Activated CD4-positive, alpha-beta T cell treated with anti-CD3 and anti-CD28 coated beads, Interleukin-2, amount 50 U/mL, for 48 hours (primary cell): ENCODE measurements around the gene XPO5.
"Not testable (repeated sequence)": the region's sequence is repeated elsewhere in the genome, so short reads cannot be mapped to it uniquely, and the experiment has no call there.

Experiments used
- DNase-seq, 2 experiments: peaks; one replicate each; pipeline ENCODE4 v3.0.0-alpha.2; 2020

XPO5 gene

DNA sequence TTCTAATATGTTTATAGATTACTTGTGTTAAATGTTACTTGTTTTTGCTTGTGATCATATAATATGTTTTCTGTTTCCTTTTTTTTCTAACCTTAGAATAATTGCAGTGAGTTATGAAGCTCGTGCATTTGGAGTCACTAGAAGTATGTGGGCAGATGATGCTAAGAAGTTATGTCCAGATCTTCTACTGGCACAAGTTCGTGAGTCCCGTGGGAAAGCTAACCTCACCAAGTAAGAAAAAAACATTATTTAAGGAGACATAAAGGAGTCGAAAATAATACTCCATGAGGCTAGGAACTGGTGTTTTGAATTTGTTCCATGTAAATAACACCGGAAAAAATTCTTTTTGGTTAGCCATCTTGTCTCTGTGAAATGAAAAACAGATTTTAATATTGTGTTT lies 7.1 kb upstream of the XPO5 start:
- DNase-seq: no peak

DNA sequence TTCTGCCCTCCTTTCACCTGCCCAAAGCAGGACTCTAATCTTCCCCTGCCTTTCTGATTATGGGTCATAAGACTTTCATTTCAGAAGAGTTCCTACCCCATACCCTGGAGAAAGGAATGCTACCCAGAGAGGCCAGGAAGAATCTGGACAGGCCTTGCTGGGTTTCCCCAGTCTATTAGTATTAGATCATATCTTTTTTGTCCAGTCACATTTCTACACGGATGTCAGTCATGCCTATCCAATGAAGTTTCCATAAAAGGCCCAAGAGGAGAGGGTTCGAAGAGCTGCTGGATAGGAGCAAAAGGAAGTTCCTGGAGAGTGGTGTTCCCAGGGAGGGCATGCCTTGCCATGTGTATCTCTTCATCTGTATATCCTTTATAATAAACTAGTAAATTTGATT lies 3.3 kb upstream of the XPO5 start:
- no peak for DNase-seq

DNA sequence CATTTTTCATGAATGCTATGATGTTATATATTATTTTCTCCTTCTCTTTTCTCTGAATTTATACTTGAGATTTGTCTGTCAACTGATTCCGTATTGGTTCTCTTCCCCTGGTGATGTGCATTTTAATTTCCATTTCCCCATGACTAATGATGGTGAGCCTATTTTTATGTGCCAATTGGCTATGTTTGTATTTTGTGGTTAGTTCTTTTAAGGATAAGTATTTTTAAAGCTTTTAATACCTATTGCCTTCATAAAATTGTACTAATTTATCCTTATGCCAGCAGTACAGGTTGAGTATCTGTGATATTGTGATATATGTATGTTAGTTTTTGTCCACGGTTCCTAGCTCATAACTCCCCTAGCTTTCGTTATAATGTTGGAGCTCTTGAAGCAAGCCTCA lies 2.9 kb upstream of the XPO5 start:
- no peak for DNase-seq

DNA sequence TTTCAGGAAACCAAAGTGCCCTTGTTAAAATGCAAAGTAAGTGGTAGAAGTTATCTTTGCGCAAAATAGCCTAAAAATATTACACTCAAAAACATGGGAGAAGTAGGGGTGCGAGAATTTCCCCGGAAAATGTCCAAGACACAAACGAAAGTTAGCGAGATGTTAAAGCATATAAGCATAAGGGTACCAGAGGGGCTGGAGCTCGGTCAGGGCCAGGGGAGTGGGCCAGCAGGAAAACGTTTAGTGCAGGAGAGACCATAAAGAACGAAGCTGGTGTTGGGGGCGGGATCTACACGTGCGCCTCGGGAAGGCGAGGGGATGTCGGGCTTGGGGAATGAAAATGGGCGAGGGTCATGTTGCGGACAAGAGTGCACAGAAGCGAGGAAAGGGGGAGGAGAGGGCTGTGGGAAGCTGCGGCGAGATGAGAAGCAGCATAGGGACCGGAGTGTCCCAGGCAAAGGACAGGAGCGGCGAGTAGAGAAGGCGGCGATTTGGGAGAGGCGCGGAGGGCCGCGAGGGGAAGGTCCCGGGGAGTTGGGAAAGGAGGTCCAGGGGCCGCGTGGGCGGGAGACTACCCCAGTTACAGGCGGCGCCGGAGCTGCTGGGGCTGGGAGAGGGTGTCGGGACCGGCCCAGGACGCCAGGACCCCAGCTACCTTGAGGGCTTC lies 600 bp downstream of the XPO5 start:
- peak in 1 of 2 experiments; percentile 57 for DNase-seq

DNA sequence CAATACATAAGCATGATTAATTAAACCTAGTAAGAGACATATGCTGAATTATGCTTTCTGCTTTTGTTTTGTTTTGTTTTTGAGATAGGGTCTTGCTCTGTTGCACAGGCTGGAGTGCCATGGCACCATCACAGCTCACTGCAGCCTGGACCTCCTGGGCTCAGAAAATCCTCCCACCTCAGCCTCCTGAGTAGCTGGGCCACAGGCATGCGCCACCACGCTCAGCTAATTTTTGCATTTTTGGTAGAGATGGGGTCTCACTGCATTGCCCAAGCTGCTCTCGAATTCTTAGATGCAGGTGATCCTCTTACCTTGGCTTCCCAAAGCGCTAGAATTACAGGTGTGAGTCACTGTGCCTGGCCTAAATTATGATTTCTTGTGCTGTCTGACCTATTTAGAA lies 3.8 kb downstream of the XPO5 start:
- no peak for DNase-seq

DNA sequence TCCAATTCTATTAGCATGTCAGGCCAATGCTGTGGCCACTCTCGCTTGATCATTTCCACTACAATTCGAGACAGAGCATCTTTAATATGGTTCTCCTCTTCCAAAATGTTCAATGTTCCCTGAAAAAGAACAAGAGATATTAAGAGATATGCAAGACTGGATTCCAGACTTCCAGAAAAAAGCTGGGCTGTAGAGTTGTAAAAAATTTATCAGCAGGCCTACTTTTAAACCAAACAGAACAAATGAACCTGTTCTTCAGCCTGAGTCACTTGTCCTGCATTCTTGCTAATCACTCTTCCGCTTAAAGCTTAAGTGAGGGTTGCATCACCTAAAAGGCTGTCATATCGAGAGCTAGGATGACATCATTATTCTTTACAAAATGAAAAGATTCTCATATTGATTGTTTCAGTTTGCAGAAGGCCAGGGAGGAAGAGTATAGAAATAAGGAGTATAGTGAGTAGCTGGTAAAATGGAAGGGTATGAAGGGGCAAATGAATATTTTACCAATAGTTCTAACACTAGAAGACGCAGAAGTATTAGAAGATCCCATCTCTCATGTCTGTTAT lies 4.9 kb downstream of the XPO5 start:
- DNase-seq: no peak

DNA sequence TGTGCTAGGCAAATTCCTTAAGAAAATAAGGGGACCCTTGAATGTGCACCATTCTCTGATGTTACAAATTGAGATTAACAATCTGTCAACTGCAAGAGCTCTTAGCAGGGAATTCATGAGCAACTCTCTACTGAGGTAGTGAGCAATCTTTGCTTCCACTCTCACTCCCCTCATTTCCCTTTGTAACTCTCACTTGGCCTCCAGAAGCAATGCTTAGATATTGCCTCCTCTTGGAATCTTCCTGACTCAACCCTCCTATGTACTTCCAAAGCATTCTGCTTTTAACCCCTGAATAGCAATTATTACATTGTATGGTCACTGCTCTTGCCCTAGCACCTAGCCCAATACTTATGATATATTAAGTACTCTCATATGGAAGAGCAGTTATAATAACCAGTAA lies 16.5 kb downstream of the XPO5 start:
- DNase-seq: no peak

DNA sequence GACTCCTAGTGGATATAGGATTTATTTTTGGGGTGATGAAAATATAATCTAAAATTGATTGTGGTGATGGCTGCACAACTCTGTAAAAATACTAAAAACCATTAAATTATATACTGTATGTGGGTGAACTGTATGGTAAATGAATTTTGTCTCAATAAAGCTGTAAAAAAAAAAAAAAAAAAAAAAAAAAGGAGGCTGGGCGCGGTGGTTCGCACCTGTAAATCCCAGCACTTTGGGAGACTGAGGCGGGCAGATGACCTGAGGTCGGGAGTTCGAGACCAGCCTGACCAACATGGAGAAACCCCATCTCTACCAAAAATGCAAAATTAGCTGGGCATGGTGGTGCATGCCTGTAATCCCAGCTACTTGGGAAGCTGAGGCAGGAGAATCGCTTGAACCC lies 18.2 kb downstream of the XPO5 start:
- not testable (repeated sequence) for DNase-seq

DNA sequence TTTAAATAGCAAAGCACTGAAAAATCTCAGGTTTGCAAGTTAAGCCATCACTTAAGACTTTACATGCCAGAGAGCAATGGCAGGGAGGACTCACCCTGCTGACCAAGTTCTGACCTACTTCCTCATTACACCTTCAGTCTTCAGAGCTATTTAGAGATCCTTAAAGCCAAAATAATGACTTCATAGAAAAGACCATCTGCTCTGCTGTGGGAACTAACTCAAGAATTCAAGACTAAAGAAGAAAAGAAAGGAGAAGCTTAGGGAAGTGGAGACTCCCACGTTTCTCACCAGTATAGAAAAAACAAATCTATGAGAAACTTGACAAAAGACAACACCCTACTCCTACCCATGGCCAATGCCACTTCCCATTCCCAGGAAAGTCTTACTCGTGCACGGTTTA lies 28.6 kb downstream of the XPO5 start:
- no peak for DNase-seq

DNA sequence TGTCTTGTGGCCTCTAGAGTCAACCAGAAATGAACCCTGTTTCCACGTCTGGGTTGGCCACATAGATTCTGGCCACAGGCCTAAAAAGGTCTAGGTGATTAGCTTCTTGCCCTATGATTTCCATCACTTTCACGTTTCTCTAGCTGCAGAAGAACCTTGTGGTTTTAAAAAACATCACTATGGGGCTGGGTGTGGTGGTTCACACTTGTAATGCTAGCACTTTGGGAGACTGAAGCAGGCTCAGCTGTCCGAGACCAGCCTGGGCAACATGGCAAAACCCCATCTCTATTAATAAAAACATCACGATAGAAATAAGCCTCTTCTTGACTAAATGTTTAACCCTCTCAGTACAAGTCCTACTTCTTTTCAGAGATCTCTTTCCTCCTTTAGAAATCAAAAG lies 31.4 kb downstream of the XPO5 start:
- DNase-seq: no peak

DNA sequence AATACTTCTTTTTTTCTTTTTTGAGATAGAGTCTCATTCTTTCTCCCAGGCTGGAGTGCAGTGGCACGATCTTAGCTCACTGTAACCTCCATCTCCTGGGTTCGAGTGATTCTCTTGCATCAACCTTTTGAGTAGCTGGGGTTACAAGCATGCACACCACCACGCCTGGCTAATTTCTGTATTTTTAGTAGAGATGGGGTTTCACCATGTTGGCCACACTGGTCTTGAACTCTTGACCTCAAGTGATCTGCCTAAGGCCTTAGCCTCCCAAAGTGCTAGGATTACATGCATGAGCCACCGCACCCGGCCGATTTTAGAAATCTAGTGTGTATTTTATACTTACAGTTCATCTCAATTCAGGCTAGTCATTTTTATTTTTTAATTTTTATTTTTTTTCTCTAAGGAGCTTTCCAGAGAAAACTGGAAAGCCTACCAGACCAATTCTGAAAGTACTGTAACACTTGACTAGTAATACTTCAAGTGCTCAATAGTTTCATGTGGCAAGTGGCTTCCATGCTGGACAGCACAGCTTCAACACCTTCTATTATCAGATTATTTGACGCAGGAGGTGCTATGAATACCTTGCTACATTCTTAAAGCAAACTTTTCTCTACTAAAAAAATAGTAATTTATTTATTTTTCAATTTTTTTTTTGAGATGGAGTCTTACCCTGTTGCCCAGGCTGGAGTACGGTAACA lies 33.9 kb downstream of the XPO5 start:
- DNase-seq: no peak

DNA sequence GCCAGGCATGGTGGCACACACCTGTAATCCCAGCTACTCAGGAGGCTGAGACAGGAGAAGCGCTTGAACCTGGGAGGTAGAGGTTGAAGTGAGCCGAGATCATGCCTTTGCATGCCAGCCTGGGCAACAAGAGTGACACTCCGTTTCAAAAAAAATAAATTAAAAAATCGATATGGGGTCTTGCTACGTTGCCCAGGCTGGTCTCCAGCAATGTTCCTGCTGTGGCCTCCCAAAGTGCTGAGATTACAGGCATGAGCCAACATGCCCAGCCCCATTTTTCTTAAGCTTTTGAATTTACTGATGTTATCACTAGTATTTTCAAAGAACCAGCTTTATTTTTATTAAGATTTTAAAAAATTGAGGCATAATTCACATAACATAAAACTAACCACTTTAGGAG lies 35.3 kb downstream of the XPO5 start:
- no peak for DNase-seq

DNA sequence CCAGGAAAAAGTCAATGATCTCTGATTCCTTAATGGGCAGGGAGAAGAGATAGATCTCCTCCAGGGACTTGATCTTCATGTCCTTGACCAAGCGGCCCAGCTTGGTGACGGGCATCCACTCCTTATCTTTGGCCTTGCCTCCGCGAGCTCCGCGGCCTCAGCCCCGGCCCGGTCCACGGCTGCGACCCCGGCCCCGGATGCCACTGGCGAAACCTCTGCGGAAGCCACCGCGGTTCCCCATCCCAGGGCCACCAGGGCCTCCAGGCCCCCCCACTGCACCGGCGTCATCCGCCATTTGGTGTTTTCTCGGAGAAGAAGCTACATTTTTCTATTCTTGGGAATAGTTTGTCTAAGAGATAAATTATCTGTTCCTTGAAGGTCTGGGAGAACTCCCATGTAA lies 36.4 kb downstream of the XPO5 start:
- not testable (repeated sequence) for DNase-seq

DNA sequence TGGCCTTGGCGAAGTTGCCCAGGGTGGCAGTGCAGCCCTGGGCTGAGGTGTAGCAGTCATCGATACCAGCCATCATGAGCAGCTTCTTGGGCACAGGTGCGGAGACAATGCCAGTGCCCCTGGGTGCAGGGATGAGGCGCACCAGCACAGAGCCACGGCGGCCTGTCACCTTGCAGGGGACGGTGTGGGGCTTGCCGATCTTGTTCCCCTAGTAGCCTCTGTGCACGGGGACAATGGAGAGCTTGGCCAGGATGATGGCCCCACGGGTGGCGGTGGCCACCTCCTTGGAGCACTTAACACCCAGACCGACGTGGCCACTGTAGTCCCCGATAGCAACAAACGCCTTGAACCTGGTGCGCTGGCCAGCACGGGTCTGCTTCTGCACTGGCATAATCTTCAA lies 36.9 kb downstream of the XPO5 start:
- not testable (repeated sequence) for DNase-seq

DNA sequence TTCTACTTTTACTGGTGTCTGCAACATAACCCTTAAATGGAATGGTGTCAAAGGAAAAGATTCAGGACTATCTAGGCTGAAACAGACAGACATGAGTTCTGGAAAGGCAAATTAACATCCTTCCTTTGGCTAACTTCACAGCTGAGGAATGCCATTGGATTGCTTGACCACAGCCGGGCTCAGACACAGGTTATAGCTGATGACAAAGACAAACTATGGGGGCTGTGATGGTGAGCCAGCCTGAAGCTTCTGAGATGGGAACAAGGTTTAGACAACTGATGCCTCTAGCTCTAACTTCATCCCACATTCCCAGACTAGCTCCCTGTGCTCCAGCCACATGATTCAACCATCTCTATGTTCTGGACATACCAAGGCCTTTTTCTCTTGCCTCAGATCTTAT lies 43.6 kb downstream of the XPO5 start:
- no peak for DNase-seq

DNA sequence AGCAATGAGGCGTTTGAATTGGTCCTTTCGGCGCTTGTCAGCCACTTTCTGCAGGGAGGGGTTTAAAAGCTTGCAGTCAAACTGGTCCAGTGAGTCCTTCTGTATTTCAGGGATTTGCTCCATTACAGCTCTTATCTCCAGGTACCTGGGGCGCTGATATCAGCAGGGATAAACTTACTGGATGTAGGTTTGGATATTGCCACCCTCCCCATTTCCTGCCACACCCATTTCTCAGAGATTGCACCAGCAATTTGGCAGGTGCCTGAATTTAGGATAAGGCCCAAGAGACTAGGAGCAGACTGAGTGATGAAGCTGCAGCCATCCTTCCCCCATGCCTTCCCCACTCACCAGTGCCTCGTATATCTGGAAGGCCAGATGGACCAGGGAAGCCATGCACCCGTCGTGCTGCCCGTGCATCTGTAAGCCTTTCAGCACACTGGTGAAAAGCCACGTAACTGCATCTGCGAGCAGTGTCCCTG lies 51.3 kb downstream of the XPO5 start:
- DNase-seq: no peak

DNA sequence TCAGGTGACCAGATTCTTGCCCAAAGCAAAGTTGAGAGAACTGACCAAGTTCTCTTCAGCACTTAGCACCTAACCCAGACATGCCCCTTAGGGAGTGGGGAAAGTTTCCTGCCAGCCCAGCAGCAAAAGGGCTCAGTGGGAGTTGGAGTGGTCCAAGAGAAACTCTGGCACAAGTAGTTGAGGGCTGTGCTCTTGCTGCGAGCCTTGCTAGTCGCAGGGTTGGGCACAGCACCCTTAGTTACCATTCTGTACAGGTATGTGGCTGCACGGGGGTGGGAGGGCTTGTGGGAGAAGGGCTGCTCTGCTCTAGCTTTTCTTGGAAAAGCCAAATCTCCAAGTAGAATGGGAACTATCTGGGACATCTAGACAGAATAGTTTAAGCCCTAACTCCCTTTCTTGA lies 52.6 kb downstream of the XPO5 start:
- no peak for DNase-seq

DNA sequence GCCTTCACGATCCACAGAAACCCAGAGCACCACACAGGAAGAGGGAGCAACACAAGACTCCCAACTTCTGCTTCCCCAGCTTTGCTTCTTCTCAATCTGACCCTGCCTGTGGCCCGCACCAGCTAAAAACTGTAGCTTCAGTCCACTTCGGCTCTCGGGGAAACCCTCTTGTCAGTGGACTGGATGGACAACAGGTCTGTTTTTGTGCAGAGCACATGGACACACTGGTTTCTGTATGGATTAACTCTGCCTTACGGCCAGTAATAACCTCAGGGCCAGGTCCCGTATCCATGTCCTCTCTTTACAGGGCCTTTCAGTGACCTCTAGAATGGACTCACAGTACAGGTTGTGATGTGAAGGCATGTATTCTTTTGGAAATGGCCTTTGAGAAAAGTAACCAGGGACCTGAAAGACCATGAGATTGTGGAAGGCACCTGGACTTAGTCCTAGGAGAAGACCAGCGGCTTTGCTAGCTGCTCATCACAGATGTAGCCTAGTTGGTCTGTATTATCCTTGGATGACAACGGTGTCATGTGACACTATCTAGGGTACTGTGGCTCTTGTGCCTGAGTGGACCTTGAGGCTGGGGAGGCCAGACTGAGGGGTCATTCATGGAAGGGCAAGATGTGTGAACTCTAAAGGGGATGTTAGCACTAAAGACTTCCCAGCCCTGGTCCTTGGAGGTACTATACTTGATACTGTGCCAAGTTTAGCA lies 53.1 kb downstream of the XPO5 start:
- DNase-seq: no peak

DNA sequence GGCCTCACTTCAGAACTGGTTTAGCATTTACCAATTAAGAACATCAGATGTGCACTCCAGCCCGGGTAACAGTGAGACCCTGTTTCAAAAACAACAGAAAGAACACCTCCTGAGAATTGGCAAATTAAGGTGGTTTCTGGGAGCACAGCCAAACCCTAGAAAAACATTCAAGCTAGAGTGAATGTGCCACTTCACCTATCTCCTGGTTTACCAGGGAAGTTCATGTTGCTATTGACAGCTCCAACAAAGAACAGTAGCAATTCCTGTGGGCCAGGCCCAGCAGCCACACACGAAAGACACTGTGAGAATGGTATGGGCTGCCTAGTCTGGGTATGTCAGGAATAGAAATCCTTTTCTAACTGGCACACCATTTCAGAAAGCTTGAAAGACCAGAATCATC lies 54.0 kb downstream of the XPO5 start:
- no peak for DNase-seq

DNA sequence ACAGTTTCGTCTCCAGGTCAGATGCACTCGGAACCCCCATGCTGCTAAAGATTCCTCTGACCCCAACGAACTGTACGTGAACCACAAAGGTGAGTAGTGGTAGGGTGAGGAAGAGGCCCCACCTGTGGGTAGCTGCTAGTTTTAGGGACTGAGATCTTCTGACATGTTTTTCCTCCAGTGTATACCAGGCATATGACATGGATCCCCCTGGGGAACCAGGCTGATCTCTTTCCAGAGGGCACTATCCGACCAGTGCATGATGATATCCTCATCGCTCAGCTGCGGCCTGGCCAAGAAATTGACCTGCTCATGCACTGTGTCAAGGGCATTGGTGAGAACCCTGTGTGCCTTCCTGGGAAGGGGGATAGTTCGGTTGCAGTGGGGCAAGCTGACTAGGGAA lies 55.7 kb downstream of the XPO5 start:
- no peak for DNase-seq

DNA sequence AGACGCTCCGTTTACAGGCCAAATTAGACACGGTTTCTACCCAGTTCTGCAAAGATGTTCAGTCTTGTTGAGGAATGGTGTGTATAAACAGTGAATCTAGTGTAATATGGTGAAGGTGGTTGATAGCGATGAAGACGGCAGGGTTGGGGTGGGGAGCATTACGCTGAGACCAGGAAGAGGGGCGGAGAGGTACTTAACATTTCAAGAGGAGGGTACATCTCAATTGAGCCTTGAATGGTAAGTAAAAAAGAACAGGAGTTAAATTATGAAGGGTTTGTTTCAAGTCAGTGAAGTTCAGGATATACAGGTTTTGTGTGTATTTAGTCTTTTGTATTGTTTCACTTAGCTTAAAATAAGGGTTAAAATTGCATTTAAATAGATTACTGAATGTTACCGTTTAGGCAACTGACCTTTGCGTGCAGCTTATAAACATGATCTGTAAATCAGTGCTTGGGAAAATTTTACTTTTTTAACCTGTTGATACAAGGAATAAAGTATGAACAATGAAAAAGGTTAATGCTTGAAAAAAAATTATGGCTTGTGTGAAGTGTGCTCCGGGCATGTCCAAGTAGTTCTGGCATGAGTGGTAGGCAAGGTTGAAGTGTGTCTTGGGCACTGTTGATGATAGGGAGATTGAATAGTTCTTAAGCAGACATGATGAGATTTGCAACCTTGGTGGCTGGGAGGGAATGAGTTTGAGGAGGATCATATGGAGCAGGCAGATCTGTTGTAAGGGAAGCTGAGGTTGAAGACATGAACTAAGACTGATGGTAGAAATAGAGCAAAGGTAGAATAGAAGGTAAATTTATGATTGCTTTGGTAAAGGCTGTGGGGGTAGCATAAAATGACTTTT lies 58.1 kb downstream of the XPO5 start:
- DNase-seq: no peak

DNA sequence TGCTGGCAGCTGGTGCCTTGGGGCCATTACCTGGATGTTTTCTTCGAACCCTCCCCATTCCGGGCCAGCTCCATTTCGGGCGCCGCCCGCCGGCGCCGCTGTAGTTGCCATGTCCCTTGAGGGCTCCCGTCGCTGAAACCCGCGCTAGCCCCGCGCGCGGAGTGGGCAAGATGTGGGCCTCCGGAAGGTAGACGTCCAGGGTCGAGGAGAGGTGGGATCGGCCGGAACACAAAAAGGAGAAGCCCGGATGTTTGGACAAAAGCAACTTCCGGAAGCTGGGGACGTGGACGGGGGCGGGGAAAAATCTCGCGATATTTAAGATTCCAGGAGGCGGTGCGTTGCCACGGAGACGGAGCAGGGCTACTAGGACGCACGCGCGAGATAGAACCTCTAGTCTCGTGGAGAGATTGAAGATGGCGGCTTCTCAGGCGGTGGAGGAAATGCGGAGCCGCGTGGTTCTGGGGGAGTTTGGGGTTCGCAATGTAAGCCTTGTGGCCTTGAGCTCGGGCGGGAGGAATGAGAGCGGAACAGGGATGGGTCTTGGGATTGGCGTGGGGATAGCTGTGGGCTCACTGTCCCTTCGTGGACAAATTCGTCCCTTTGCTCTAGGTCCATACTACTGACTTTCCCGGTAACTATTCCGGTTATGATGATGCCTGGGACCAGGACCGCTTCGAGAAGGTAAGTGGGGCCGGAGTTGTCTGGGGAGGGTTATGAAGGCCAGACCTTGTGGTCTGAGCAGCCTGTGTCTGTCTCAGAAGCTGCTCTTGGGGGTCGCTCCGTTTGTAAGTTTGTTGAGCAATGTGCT lies 58.9 kb downstream of the XPO5 start, which contains the start of the genes POLR1C and YIPF3:
POLR1C (plus strand) TSS at position 393 of the 808 bp plus-strand sequence; CDS start at position 414, 21 bp downstream.
YIPF3 (minus strand) TSS at position 230 of the 808 bp plus-strand sequence; CDS start at position 111, 119 bp downstream.
- DNase-seq: peak; percentile 97 to 98
